Transverse colon (tissue), 4 donors: ENCODE results near the gene ANO7. TPM values are rescaled to one million over a fixed set of nuclear protein-coding genes. Genes with fewer than 3 reads are reported as not detected.

Experiments
- DNase-seq: peaks from one replicate; pipeline ENCODE4 v3.0.0-alpha.2; 2019
- H3K27ac ChIP-seq, 4 donors: fragments of 200-600 bp; sonication (generic); 2 replicates each; pipeline ENCODE4 v1.5.1; 2016 to 2018; ENCODE audit warnings: inconsistent platforms in 4 of 4
- H3K27me3 ChIP-seq: fragments of 200-600 bp; sonication (generic); 2 replicates; pipeline ENCODE4 v1.5.1; 2017; ENCODE audit warnings: inconsistent platforms
- H3K36me3 ChIP-seq, 4 donors: fragments of 200-600 bp; sonication (generic); 2 replicates each; pipeline ENCODE4 v1.5.1; 2017 to 2019; ENCODE audit warnings: inconsistent platforms in 4 of 4
- H3K4me1 ChIP-seq, 4 donors: fragments of 200-600 bp; sonication (generic); 2 replicates each; pipeline ENCODE4 v1.5.1; 2017 to 2020; ENCODE audit warnings: inconsistent platforms in 4 of 4
- H3K4me3 ChIP-seq, 4 donors: fragments of 200-600 bp; sonication (generic); 1 replicate in 1 of 4; 2 replicates in 3 of 4; pipeline versions ENCODE4 v1.5.1 to v1.6.1; 2017 to 2019; ENCODE audit warnings: inconsistent platforms in 4 of 4
- H3K9me3 ChIP-seq, 2 donors: fragments of 200-600 bp; sonication (generic); 2 replicates each; pipeline ENCODE4 v1.5.1; 2017 to 2019; ENCODE audit warnings: inconsistent platforms in 2 of 2
- EP300 ChIP-seq: sonication (generic); formaldehyde crosslinking; IDR thresholded peaks from one replicate; pipeline ENCODE4 v1.6.1; 2017; ENCODE audit warnings: antibody characterized with exemption, low read depth
- POLR2A ChIP-seq: fragments of 450-650 bp; IDR thresholded peaks from one replicate; pipeline ENCODE4 v1.6.1; 2016; ENCODE audit warnings: antibody characterized with exemption, mild to moderate bottlenecking, moderate library complexity
- POLR2AphosphoS5 ChIP-seq, 3 donors: sonication (generic); formaldehyde crosslinking; IDR thresholded peaks; one replicate each; pipeline ENCODE4 v1.6.1; 2016; ENCODE audit warnings: antibody characterized with exemption in 3 of 3
- WGBS, 2 donors: methylation state at CpG; one replicate each; pipeline ENCODE4 v1.1.5; 2018; ENCODE audit warnings: low coverage in 1 of 2; 5-methylcytosine and 5-hydroxymethylcytosine counted together
- in situ Hi-C, 4 donors: fragments of 200-750 bp; cut with MboI; loops; one replicate each; pipeline versions ENCODE4 v1.15.0 to v1.15.1; 2017; ENCODE audit warnings: low sequenced_read_pairs in 3 of 4, low pct_ligation_motif_present in 1 of 4, low pct_unique_long_range_greater_than_20kb in 1 of 4
- intact Hi-C: fragments of 100-400 bp; cut with DNase I; formaldehyde crosslinking; loops from one replicate; pipeline ENCODE4 v1.15.1; 2023; ENCODE audit warnings: low total_unique reads
- total RNA-seq, 4 donors: library from RNA; depleted of rRNA; stranded (reverse); fragments of >200 nt; gene quantifications; one replicate each; pipeline ENCODE4 v1.1.0, GENCODE V29; 2016
- TF ChIP-seq, protein P1 (sequence below), 5 experiments: fragments of 200-600 bp in 3 of 5; fragments of 450-650 bp in 2 of 5; sonication (generic) in 3 of 5; IDR thresholded peaks; 1 replicate in 2 of 5; 2 replicates in 3 of 5; pipeline ENCODE4 v1.5.1; 2016 to 2017; ENCODE audit warnings: antibody characterized with exemption in 5 of 5, inconsistent platforms in 3 of 5, mild to moderate bottlenecking in 2 of 5, moderate library complexity in 1 of 5

The ANO7 gene
- total RNA-seq, 4 donors from 2014 or later = 37.2 to 202 (median 71.0) TPM

DNA sequence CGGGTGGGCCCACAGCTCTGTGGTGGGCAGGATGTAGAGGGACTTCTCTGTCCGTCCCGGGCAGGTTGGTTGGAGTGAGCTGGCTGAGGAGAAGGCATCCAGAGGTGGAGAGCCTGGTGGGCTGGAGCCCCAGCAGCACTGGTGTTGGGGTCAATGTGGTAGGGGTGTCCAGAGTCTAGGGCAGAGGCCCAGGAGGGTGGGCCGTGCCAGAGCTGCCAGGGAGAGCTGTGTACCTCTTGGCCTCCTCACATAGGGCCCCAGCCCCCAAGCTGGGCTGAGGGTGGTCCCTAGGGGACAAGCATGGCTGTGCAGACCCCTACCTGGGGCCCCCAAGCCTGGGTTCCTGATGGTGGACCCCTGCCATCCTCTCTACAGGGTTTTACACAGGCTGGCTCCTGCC lies 16.0 kb downstream of the ANO7 start:
- in situ Hi-C loops (no loop called here), intact Hi-C loops (no loop called here)
- WGBS, 2 donors = 72% methylated on average over 4 of the region's 4 CpGs; no CpG with 5 or more reads in 1 of the 2 donors

DNA sequence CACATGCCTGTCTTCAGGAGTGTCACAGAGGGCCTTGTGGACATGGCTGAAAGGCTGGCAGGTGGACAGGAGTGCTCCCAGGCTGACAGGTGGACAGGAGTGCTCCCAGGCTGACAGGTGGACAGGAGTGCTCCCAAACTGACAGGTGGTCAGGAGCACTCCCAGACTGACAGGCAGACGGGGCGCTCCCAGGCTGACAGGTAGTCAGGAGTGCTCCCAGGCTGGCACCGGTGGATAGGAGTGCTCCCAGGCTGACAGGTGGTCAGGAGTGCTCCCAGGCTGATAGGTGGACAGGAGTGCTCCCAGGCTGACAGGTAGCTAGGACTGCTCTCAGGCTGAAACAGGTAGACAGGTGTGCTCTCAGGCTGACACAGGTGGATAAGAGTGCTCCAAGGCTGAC lies 16.6 kb downstream of the ANO7 start:
- TF ChIP-seq, protein P1, sequence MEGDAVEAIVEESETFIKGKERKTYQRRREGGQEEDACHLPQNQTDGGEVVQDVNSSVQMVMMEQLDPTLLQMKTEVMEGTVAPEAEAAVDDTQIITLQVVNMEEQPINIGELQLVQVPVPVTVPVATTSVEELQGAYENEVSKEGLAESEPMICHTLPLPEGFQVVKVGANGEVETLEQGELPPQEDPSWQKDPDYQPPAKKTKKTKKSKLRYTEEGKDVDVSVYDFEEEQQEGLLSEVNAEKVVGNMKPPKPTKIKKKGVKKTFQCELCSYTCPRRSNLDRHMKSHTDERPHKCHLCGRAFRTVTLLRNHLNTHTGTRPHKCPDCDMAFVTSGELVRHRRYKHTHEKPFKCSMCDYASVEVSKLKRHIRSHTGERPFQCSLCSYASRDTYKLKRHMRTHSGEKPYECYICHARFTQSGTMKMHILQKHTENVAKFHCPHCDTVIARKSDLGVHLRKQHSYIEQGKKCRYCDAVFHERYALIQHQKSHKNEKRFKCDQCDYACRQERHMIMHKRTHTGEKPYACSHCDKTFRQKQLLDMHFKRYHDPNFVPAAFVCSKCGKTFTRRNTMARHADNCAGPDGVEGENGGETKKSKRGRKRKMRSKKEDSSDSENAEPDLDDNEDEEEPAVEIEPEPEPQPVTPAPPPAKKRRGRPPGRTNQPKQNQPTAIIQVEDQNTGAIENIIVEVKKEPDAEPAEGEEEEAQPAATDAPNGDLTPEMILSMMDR (IDR thresholded peaks at IDR 0.05) = no peak
- TF ChIP-seq POLR2A (no peak), EP300 (no peak), POLR2AphosphoS5 (IDR thresholded peaks at IDR 0.05) (no peak)
- no peaks in the 10 kb centered on the region for H3K36me3 ChIP-seq
- in situ Hi-C loops (no loop called here), intact Hi-C loops (no loop called here)
- H3K4me1 ChIP-seq = no peaks in the 10 kb centered on the region
- no peaks in the 10 kb centered on the region for H3K9me3 ChIP-seq
- H3K27ac ChIP-seq = no peak overlapping the region
- H3K4me3 ChIP-seq = no peak overlapping the region
- WGBS, 2 donors = 80% methylated on average over 3 of the region's 3 CpGs; no CpG with 5 or more reads in 1 of the 2 donors
- no peak for DNase-seq
- no peaks in the 10 kb centered on the region for H3K27me3 ChIP-seq

More for the DNA sequence above, 16.0 kb downstream of the ANO7 start:
- no peak overlapping the region for H3K4me3 ChIP-seq
- no peak overlapping the region for H3K27ac ChIP-seq
- no peaks in the 10 kb centered on the region for H3K9me3 ChIP-seq
- DNase-seq = no peak
- no peaks in the 10 kb centered on the region for H3K27me3 ChIP-seq
- no peaks in the 10 kb centered on the region for H3K36me3 ChIP-seq
- no peak for TF ChIP-seq POLR2AphosphoS5 (IDR thresholded peaks at IDR 0.05)
- TF ChIP-seq EP300 = no peak
- TF ChIP-seq, protein P1 (IDR thresholded peaks at IDR 0.05) = no peak
- TF ChIP-seq POLR2A = no peak
- no peaks in the 10 kb centered on the region for H3K4me1 ChIP-seq

GRCh38 chr2:241207151-241207550 lies 18.7 kb downstream of the ANO7 start:
- H3K4me1 ChIP-seq = no peaks in the 10 kb centered on the region
- 82 to 86% methylated on average over 1 of the region's 1 CpG for WGBS, 2 donors
- H3K27me3 ChIP-seq = no peaks in the 10 kb centered on the region
- H3K4me3 ChIP-seq = no peak overlapping the region
- DNase-seq = no peak
- in situ Hi-C loops (no loop called here), intact Hi-C loops (no loop called here)
- H3K36me3 ChIP-seq = no peaks in the 10 kb centered on the region
- H3K9me3 ChIP-seq = no peaks in the 10 kb centered on the region
- H3K27ac ChIP-seq = no peak overlapping the region
- TF ChIP-seq, protein P1 (IDR thresholded peaks at IDR 0.05) = no peak
- no peak for TF ChIP-seq EP300
- TF ChIP-seq POLR2AphosphoS5 (IDR thresholded peaks at IDR 0.05) = no peak
- TF ChIP-seq POLR2A = no peak

- WGBS, 2 donors = 52 to 80% methylated on average over 1 to 6 of the region's 6 CpGs
- no peaks in the 10 kb centered on the region for H3K4me1 ChIP-seq
Measured at GRCh38 chr2:241207641-241208040, 19.2 kb downstream of the ANO7 start.

GRCh38 chr2:241208058-241208457 lies 19.6 kb downstream of the ANO7 start:
- 70% methylated on average over 6 of the region's 6 CpGs; no CpG with 5 or more reads in 1 of the 2 donors for WGBS, 2 donors
- Histone ChIP-seq H3K4me3 (no peak overlapping the region), H3K27me3 (no peaks in the 10 kb centered on the region), H3K36me3 (no peaks in the 10 kb centered on the region), H3K4me1 (no peaks in the 10 kb centered on the region), H3K9me3 (no peaks in the 10 kb centered on the region), H3K27ac (no peak overlapping the region)
- TF ChIP-seq, protein P1 (IDR thresholded peaks at IDR 0.05) = no peak
- TF ChIP-seq POLR2AphosphoS5 (IDR thresholded peaks at IDR 0.05) = no peak
- no peak for TF ChIP-seq EP300
- TF ChIP-seq POLR2A = no peak
- DNase-seq = no peak
- intact Hi-C loops = no loop called here
- in situ Hi-C loops = no loop called here

More at GRCh38 chr2:241207641-241208040, 19.2 kb downstream of the ANO7 start:
- H3K36me3 ChIP-seq = no peaks in the 10 kb centered on the region
- no peak overlapping the region for H3K4me3 ChIP-seq
- no peak for DNase-seq
- H3K9me3 ChIP-seq = no peaks in the 10 kb centered on the region
- in situ Hi-C loops (no loop called here), intact Hi-C loops (no loop called here)
- no peak overlapping the region for H3K27ac ChIP-seq
- no peaks in the 10 kb centered on the region for H3K27me3 ChIP-seq
- TF ChIP-seq POLR2AphosphoS5 (IDR thresholded peaks at IDR 0.05) = no peak
